ENCODE data around the gene PERM1.

DNA sequence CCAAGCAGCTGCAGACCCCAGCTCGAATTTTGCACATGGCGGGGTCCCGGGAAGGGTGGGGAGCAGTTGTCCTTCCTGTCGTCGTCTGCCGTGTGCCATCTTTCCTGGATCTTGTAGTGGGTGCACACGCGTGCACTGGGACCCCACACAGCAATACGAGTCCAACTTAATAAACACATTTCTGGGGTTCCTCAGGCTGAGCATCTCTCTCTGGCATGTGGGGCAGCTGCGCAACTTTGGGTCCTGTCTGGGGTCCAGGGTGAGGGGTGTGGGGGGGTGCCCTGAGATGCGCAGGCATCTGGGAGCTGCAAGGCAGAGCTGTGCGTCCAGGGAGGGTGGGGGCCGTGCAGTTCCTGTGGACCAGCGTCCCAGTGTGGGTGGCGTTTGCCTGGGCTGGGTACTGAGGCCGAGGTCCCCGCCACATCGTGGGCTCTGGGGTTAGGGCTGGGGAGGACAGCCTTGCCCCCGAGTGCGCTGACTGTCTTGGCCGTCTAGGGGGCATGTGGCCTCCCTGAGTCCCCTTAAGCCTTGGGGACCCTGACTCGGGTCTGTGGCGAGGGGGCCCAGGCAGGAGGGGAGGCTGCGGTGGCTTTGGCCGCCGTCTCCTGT, 16.3 kb downstream of the PERM1 start:
- TF ChIP-seq EZH2 (IDR thresholded peaks at IDR 0.05; ENCODE audit: low read length, unreplicated experiment): no peak
- TF ChIP-seq, protein P1, sequence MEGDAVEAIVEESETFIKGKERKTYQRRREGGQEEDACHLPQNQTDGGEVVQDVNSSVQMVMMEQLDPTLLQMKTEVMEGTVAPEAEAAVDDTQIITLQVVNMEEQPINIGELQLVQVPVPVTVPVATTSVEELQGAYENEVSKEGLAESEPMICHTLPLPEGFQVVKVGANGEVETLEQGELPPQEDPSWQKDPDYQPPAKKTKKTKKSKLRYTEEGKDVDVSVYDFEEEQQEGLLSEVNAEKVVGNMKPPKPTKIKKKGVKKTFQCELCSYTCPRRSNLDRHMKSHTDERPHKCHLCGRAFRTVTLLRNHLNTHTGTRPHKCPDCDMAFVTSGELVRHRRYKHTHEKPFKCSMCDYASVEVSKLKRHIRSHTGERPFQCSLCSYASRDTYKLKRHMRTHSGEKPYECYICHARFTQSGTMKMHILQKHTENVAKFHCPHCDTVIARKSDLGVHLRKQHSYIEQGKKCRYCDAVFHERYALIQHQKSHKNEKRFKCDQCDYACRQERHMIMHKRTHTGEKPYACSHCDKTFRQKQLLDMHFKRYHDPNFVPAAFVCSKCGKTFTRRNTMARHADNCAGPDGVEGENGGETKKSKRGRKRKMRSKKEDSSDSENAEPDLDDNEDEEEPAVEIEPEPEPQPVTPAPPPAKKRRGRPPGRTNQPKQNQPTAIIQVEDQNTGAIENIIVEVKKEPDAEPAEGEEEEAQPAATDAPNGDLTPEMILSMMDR (conservative IDR thresholded peaks at IDR 0.05; ENCODE audit: low read depth, low read length): no peak
